HG03571 (cell line): ENCODE results near the gene SEC11C.

Experiments
- ATAC-seq: cut with Tn5 transposase; IDR thresholded peaks from one replicate; pipeline ENCODE4 v1.9.1; 2021; ENCODE audit not compliant: unreplicated experiment

Gene SEC11C

GRCh38 chr18:59144483-59144882 is 4.8 kb downstream of the SEC11C start:
- no peak for ATAC-seq

GRCh38 chr18:59145055-59145454 is 5.4 kb downstream of the SEC11C start:
- no peak for ATAC-seq

GRCh38 chr18:59148192-59148591 is 8.5 kb downstream of the SEC11C start:
- no peak for ATAC-seq

GRCh38 chr18:59149007-59149406 is 9.3 kb downstream of the SEC11C start:
- ATAC-seq, result no peak

GRCh38 chr18:59149416-59149815 is 9.7 kb downstream of the SEC11C start:
- no peak for ATAC-seq

GRCh38 chr18:59150236-59150635 is 10.6 kb downstream of the SEC11C start:
- ATAC-seq, result no peak

- no peak for ATAC-seq
Measured at GRCh38 chr18:59155153-59155552, 15.5 kb downstream of the SEC11C start.

- no peak for ATAC-seq
Measured at GRCh38 chr18:59156316-59156715, 16.6 kb downstream of the SEC11C start.

- ATAC-seq, result no peak
Measured at GRCh38 chr18:59159265-59159664, 19.6 kb downstream of the SEC11C start.

GRCh38 chr18:59159986-59160385 is 20.3 kb downstream of the SEC11C start:
- no peak for ATAC-seq

GRCh38 chr18:59172664-59173249 is 33.1 kb downstream of the SEC11C start:
- no peak for ATAC-seq

GRCh38 chr18:59177485-59177884 is 37.8 kb downstream of the SEC11C start:
- no peak for ATAC-seq

- no peak for ATAC-seq
Measured at GRCh38 chr18:59180150-59180845, 40.6 kb downstream of the SEC11C start.

GRCh38 chr18:59182673-59183072 is 43.0 kb downstream of the SEC11C start:
- no peak for ATAC-seq

- no peak for ATAC-seq
Measured at GRCh38 chr18:59189008-59189407, 49.3 kb downstream of the SEC11C start.

GRCh38 chr18:59189746-59190145 is 50.1 kb downstream of the SEC11C start:
- ATAC-seq, result no peak

- ATAC-seq, result no peak
Measured at GRCh38 chr18:59196161-59196725, 56.6 kb downstream of the SEC11C start.

GRCh38 chr18:59197636-59198035 is 58.0 kb downstream of the SEC11C start:
- ATAC-seq, result no peak

GRCh38 chr18:59198215-59198614 is 58.5 kb downstream of the SEC11C start:
- ATAC-seq, result no peak

GRCh38 chr18:59200787-59201186 is 61.1 kb downstream of the SEC11C start:
- no peak for ATAC-seq

- no peak for ATAC-seq
Measured at GRCh38 chr18:59202258-59202820, 62.7 kb downstream of the SEC11C start.

GRCh38 chr18:59207506-59207905 is 67.8 kb downstream of the SEC11C start:
- ATAC-seq, result no peak
